A549 (cell line): ENCODE measurements around the gene MAPRE3. TPM values are rescaled to one million over a fixed set of nuclear protein-coding genes. Genes with fewer than 3 reads are reported as not detected.

ENCODE experiments used
- ATAC-seq, 2 experiments: fragments of 200-7000 bp in 1 of 2; fragments of >200 bp in 1 of 2; cut with Nextera tagmentation in 1 of 2; cut with Tn5 transposase in 1 of 2; 3 replicates each; pipeline versions ENCODE4 v1.8.0 to v1.9.1; 2018 to 2020; ENCODE audit warnings: mild to moderate bottlenecking in 1 of 2, moderate library complexity in 1 of 2
- CTCF ChIA-PET: fragments of 300-600 bp; sonication (Branson Sonifier 250); formaldehyde crosslinking; extraction: SDS; loops from one replicate; lab custom pipeline; 2021; ENCODE audit warnings: antibody characterized with exemption, inconsistent platforms; lab: Yijun Ruan, JAX
- POLR2A ChIA-PET: fragments of 350-600 bp; formaldehyde crosslinking; extraction: SDS; loops from one replicate; lab custom pipeline; 2021; ENCODE audit warnings: antibody characterized with exemption, inconsistent platforms; lab: Yijun Ruan, JAX
- DNase-seq, 2 experiments: peaks; one replicate each; pipeline versions ENCODE4 v3.0.0 to v3.0.0-alpha.2; 2011 to 2016; ENCODE audit warnings: low read depth in 1 of 2, low spot score in 1 of 2
- FAIRE-seq: peaks from 2 replicates; lab custom pipeline; 2011; peaks lifted over from hg19 to GRCh38; lab: Jason Lieb, UNC
- H3K27ac ChIP-seq, 2 experiments: fragments of >200 bp; sonication (Bioruptor Twin); formaldehyde crosslinking; 3 replicates each; pipeline ENCODE4 v1.5.1; 2016 to 2017
- H3K4me1 ChIP-seq: fragments of >200 bp; sonication (Bioruptor Twin); formaldehyde crosslinking; 3 replicates; pipeline ENCODE4 v1.6.1; 2016
- H3K4me2 ChIP-seq: fragments of >200 bp; sonication (Bioruptor Twin); formaldehyde crosslinking; 3 replicates; pipeline ENCODE4 v1.6.1; 2016
- H3K4me3 ChIP-seq: fragments of >200 bp; sonication (Bioruptor Twin); formaldehyde crosslinking; 3 replicates; pipeline ENCODE4 v1.5.1; 2016
- H3K9me3 ChIP-seq: fragments of >200 bp; sonication (Bioruptor Twin); formaldehyde crosslinking; 3 replicates; pipeline ENCODE4 v1.6.1; 2016
- ATOH8 ChIP-seq: fragments of 250-450 bp; sonication (Bioruptor Pico); IDR thresholded peaks from 2 replicates; pipeline ENCODE4 v1.5.0; 2020; ENCODE audit warnings: low read depth, mild to moderate bottlenecking, moderate library complexity
- CBX8 ChIP-seq: fragments of 200-600 bp; sonication (generic); IDR thresholded peaks from 2 replicates; pipeline ENCODE4 v1.6.1; 2016
- CTCF ChIP-seq: fragments of >200 bp; sonication (Bioruptor Twin); formaldehyde crosslinking; IDR thresholded peaks from 3 replicates; pipeline ENCODE4 v1.5.1; 2016
- EHF ChIP-seq: fragments of 250-450 bp; sonication (Bioruptor Pico); IDR thresholded peaks from 2 replicates; pipeline ENCODE4 v1.5.0; 2020; ENCODE audit warnings: mild to moderate bottlenecking
- HEYL ChIP-seq: fragments of 250-450 bp; sonication (Bioruptor Pico); IDR thresholded peaks from 2 replicates; pipeline ENCODE4 v1.8.0; 2021; ENCODE audit warnings: mild to moderate bottlenecking, moderate library complexity
- JUN ChIP-seq, 2 experiments: fragments of >200 bp; sonication (Bioruptor Twin); formaldehyde crosslinking; IDR thresholded peaks; 2 replicates in 1 of 2; 3 replicates in 1 of 2; pipeline ENCODE4 v1.6.1; 2016 to 2017
- KDM5A ChIP-seq: fragments of 200-600 bp; sonication (generic); IDR thresholded peaks from 2 replicates; pipeline ENCODE4 v1.6.1; 2016; ENCODE audit warnings: antibody characterized with exemption, mild to moderate bottlenecking
- MAFK ChIP-seq: fragments of 450-650 bp; IDR thresholded peaks from 2 replicates; pipeline ENCODE4 v1.6.1; 2014; ENCODE audit not compliant: partially characterized antibody
- MAX ChIP-seq: IDR thresholded peaks from 2 replicates; pipeline ENCODE4 v1.6.1; 2012
- NPAS2 ChIP-seq: fragments of 250-450 bp; sonication (Bioruptor Pico); IDR thresholded peaks from 2 replicates; pipeline ENCODE4 v1.8.0; 2022; ENCODE audit warnings: mild to moderate bottlenecking, moderate library complexity, borderline replicate concordance
- RAD21 ChIP-seq, 2 experiments: fragments of >200 bp in 1 of 2; sonication (Bioruptor Twin) in 1 of 2; formaldehyde crosslinking in 1 of 2; IDR thresholded peaks in 1 of 2; conservative IDR thresholded peaks in 1 of 2; 2 replicates in 1 of 2; 3 replicates in 1 of 2; pipeline ENCODE4 v1.6.1; 2012 to 2018; ENCODE audit warnings: inconsistent platforms in 1 of 2
- REST ChIP-seq: fragments of 200-600 bp; sonication (generic); IDR thresholded peaks from 2 replicates; pipeline ENCODE4 v1.6.1; 2016; ENCODE audit warnings: antibody characterized with exemption, mild to moderate bottlenecking, moderate library complexity
- RFX5 ChIP-seq: fragments of 450-650 bp; IDR thresholded peaks from 2 replicates; pipeline ENCODE4 v1.7.1; 2014; ENCODE audit warnings: antibody characterized with exemption, mild to moderate bottlenecking, moderate library complexity
- RNF2 ChIP-seq: fragments of 200-600 bp; sonication (generic); IDR thresholded peaks from 2 replicates; pipeline ENCODE4 v1.6.1; 2016; ENCODE audit warnings: low read depth, mild to moderate bottlenecking, antibody characterized with exemption, moderate library complexity, borderline replicate concordance
- SREBF2 ChIP-seq: fragments of 450-650 bp; IDR thresholded peaks from 2 replicates; pipeline ENCODE4 v1.6.1; 2014; ENCODE audit warnings: mild to moderate bottlenecking, moderate library complexity
- TFCP2L1 ChIP-seq: fragments of 250-450 bp; sonication (Bioruptor Pico); IDR thresholded peaks from 2 replicates; pipeline ENCODE4 v1.5.0; 2021; ENCODE audit warnings: mild to moderate bottlenecking
- ZC3H11A ChIP-seq: fragments of 450-650 bp; IDR thresholded peaks from 2 replicates; pipeline ENCODE4 v1.6.1; 2014; ENCODE audit warnings: antibody characterized with exemption, mild to moderate bottlenecking
- WGBS: methylation state at CpG from one replicate; pipeline ENCODE4 v1.1.6; 2017; ENCODE audit errors: missing lambda C conversion rate; 5-methylcytosine and 5-hydroxymethylcytosine counted together
- polyA plus RNA-seq, 4 experiments: library from polyadenylated mRNA; depleted of rRNA in 3 of 4; stranded (reverse); fragments of >200 nt; fragmentation: RNase III in 1 of 4; extraction: RNeasy Plus Mini Kit Qiagen cat#74134 plus additional on column Dnase treatment in 1 of 4; gene quantifications; 2 replicates in 3 of 4; 3 replicates in 1 of 4; pipeline ENCODE4 v1.2.3, GENCODE V29; 2011 to 2017

Gene MAPRE3
- polyA plus RNA-seq, 2 of the 4 experiments (the other 2 are of a cell fraction): 12.1 to 21.5 TPM

- no peak overlapping the region for H3K27ac ChIP-seq
- no peak overlapping the region for H3K4me3 ChIP-seq
- peaks cover under 1% of the 10 kb centered on the region; the same call in 2 of the 3 replicates for H3K4me1 ChIP-seq
- ATAC-seq: no peak
- WGBS: 94% methylated on average over 6 of the region's 6 CpGs
- FAIRE-seq: no peak
- no peak for DNase-seq
- H3K9me3 ChIP-seq: no peaks in the 10 kb centered on the region
- ChIA-PET CTCF (interaction anchor here (0.9 to 4.8 kb wide), 8 partner anchors 11 to 240 kb away, joined by 3 to 27 read pairs (median 8); no protein-coding TSS in a partner anchor), POLR2A (interaction anchor here (1.5 kb wide), 1 partner anchor 11 kb away, joined by 6 read pairs; the partner anchor contains the start of gene AGBL5)
- no peak for TF ChIP-seq ATOH8
- no peak overlapping the region for H3K4me2 ChIP-seq
These were observed 69.0 kb downstream of the MAPRE3 start for GRCh38 chr2:27039426-27039825.

- Histone ChIP-seq H3K4me1 (no peaks in the 10 kb centered on the region), H3K4me2 (no peak overlapping the region), H3K27ac (no peak overlapping the region), H3K4me3 (no peak overlapping the region), H3K9me3 (no peaks in the 10 kb centered on the region)
- FAIRE-seq (no peak), ATAC-seq (no peak), DNase-seq (no peak)
- 95% methylated on average over 7 of the region's 7 CpGs for WGBS
- ChIA-PET POLR2A (interaction anchor here (1.5 kb wide), 1 partner anchor 11 kb away, joined by 6 read pairs; the partner anchor contains the start of gene AGBL5), CTCF (interaction anchor here (0.9 to 4.8 kb wide), 9 partner anchors 10 to 240 kb away, joined by 3 to 27 read pairs (median 6); no protein-coding TSS in a partner anchor)
- no peak for TF ChIP-seq HEYL (CRISPR knock-in tag)
- TF ChIP-seq SREBF2: no peak
- TF ChIP-seq REST: no peak
- no peak for TF ChIP-seq MAX
- TF ChIP-seq MAFK: no peak
- TF ChIP-seq CBX8: no peak
- no peak for TF ChIP-seq RFX5
- TF ChIP-seq RNF2: no peak
- no peak for TF ChIP-seq EHF (CRISPR knock-in tag)
- no peak for TF ChIP-seq RAD21 (conservative IDR thresholded peaks at IDR 0.05 in 1 of 2, IDR thresholded peaks at IDR 0.05 in 1 of 2)
- no peak for TF ChIP-seq JUN (IDR thresholded peaks at IDR 0.05)
- no peak for TF ChIP-seq KDM5A
- TF ChIP-seq CTCF: no peak
- TF ChIP-seq TFCP2L1 (CRISPR knock-in tag): no peak
These were observed 69.4 kb downstream of the MAPRE3 start for GRCh38 chr2:27039871-27040270.

GRCh38 chr2:27040282-27040681 is 69.8 kb downstream of the MAPRE3 start:
- WGBS: 95% methylated on average over 8 of the region's 8 CpGs
- CTCF ChIA-PET: interaction anchor here (1.1 to 4.8 kb wide), 7 partner anchors 10 to 239 kb away, joined by 3 to 27 read pairs (median 11); no protein-coding TSS in a partner anchor

More at GRCh38 chr2:27040282-27040681, 69.8 kb downstream of the MAPRE3 start:
- no peak for ATAC-seq
- no peak overlapping the region for H3K27ac ChIP-seq
- DNase-seq: no peak
- POLR2A ChIA-PET: no interaction called here
- TF ChIP-seq NPAS2 (CRISPR knock-in tag): no peak
- TF ChIP-seq ZC3H11A: no peak
- no peaks in the 10 kb centered on the region for H3K4me1 ChIP-seq
- no peak overlapping the region for H3K4me3 ChIP-seq
- no peak overlapping the region for H3K4me2 ChIP-seq
- H3K9me3 ChIP-seq: no peaks in the 10 kb centered on the region
- FAIRE-seq: no peak
